ENCODE data around the gene MMP23B.
"Not testable (repeated sequence)": the region's sequence is repeated elsewhere in the genome, so short reads cannot be mapped to it uniquely, and the experiment has no call there.

Gene MMP23B

GRCh38 chr1:1629430-1630190 lies 2.4 kb upstream of the MMP23B start:
- peak in 2 of 3 experiments; percentile 33 to 40 for DNase-seq (ENCODE audit: low read depth in 2 of 3, low spot score in 2 of 3)

- peak; percentile 73 to 86 (median 86) for DNase-seq (ENCODE audit: low read depth in 2 of 3, low spot score in 2 of 3)
These were observed 1.6 kb upstream of the MMP23B start for GRCh38 chr1:1630191-1630964.

GRCh38 chr1:1630965-1631781 lies 800 bp upstream of the MMP23B start:
- no peak for DNase-seq (ENCODE audit: low read depth in 2 of 3, low spot score in 2 of 3)

GRCh38 chr1:1633409-1633808 lies 1.4 kb downstream of the MMP23B start:
- DNase-seq (ENCODE audit: low read depth in 2 of 3, low spot score in 2 of 3), result not testable (repeated sequence)

GRCh38 chr1:1634613-1635012 lies 2.6 kb downstream of the MMP23B start:
- not testable (repeated sequence) for DNase-seq (ENCODE audit: low read depth in 2 of 3, low spot score in 2 of 3)

- not testable (repeated sequence) for DNase-seq (ENCODE audit: low read depth in 2 of 3, low spot score in 2 of 3)
These were observed 4.9 kb downstream of the MMP23B start for GRCh38 chr1:1636621-1637478.

- DNase-seq (ENCODE audit: low read depth in 2 of 3, low spot score in 2 of 3), result not testable (repeated sequence)
These were observed 5.5 kb downstream of the MMP23B start for GRCh38 chr1:1637479-1637875.

GRCh38 chr1:1638528-1638927 lies 6.6 kb downstream of the MMP23B start:
- not testable (repeated sequence) for DNase-seq (ENCODE audit: low read depth in 2 of 3, low spot score in 2 of 3)

- not testable (repeated sequence) for DNase-seq (ENCODE audit: low read depth in 2 of 3, low spot score in 2 of 3)
These were observed 7.4 kb downstream of the MMP23B start for GRCh38 chr1:1639368-1639767.

- not testable (repeated sequence) for DNase-seq (ENCODE audit: low read depth in 2 of 3, low spot score in 2 of 3)
These were observed 8.1 kb downstream of the MMP23B start for GRCh38 chr1:1640081-1640480.

GRCh38 chr1:1640711-1641461 lies 8.9 kb downstream of the MMP23B start:
- not testable (repeated sequence) for DNase-seq (ENCODE audit: low read depth in 2 of 3, low spot score in 2 of 3)

GRCh38 chr1:1646326-1646725 lies 14.4 kb downstream of the MMP23B start:
- not testable (repeated sequence) for DNase-seq (ENCODE audit: low read depth in 2 of 3, low spot score in 2 of 3)

- DNase-seq (ENCODE audit: low read depth in 2 of 3, low spot score in 2 of 3), result not testable (repeated sequence)
These were observed 15.7 kb downstream of the MMP23B start for GRCh38 chr1:1647567-1648241.

GRCh38 chr1:1648265-1648664 lies 16.3 kb downstream of the MMP23B start:
- DNase-seq (ENCODE audit: low read depth in 2 of 3, low spot score in 2 of 3), result not testable (repeated sequence)

- DNase-seq (ENCODE audit: low read depth in 2 of 3, low spot score in 2 of 3), result peak; percentile 76 to 98 (median 93)
These were observed 26.9 kb downstream of the MMP23B start, which contains the start of gene CDK11B for GRCh38 chr1:1658583-1659549. Gene CDK11B (minus strand): TSS chr1:1659004. CDS start chr1:1657485, 1,519 bp downstream.

- DNase-seq (ENCODE audit: low read depth in 2 of 3, low spot score in 2 of 3), result not testable (repeated sequence)
These were observed 30.4 kb downstream of the MMP23B start for GRCh38 chr1:1662392-1662791.

GRCh38 chr1:1662830-1663560 lies 31.0 kb downstream of the MMP23B start:
- not testable (repeated sequence) for DNase-seq (ENCODE audit: low read depth in 2 of 3, low spot score in 2 of 3)

Measured in activated CD8-positive, alpha-beta memory T cell treated with anti-CD3 and anti-CD28 coated beads for 48 hours (primary cell).